ENCODE data around the gene EIF4H.

DNA sequence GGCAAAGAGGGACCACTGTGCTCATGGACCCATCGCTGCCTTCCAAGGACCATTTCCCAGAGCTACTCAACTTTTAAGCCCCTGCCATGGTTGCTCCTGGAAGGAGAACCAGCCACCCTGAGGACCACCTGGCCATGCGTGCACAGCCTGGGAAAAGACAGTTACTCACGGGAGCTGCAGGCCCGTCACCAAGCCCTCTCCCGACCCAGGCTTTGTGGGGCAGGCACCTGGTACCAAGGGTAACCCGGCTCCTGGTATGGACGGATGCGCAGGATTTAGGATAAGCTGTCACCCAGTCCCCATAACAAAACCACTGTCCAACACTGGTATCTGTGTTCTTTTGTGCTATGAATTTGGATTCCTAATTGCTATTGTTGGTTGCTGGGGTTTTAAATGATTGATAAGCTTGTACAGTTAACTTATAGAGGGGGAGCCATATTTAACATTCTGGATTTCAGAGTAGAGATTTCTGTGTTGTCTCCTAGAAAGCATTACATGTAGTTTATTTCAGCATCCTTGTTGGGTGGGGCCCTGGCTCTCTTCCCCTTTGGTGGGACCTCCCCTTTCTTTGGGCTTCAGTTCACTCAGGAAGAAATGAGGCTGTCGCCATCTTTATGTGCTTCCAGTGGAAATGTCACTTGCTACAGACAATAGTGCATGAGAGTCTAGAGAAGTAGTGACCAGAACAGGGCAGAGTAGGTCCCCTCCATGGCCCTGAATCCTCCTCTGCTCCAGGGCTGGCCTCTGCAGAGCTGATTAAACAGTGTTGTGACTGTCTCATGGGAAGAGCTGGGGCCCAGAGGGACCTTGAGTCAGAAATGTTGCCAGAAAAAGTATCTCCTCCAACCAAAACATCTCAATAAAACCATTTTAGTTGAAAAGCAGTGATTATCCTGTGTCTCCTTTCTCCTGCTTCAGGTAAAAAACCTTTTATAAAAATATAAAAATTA, 55.1 kb downstream of the EIF4H start:
- TF ChIP-seq EZH2 (IDR thresholded peaks at IDR 0.05; ENCODE audit: low read depth): no peak
- TF ChIP-seq, protein P1, sequence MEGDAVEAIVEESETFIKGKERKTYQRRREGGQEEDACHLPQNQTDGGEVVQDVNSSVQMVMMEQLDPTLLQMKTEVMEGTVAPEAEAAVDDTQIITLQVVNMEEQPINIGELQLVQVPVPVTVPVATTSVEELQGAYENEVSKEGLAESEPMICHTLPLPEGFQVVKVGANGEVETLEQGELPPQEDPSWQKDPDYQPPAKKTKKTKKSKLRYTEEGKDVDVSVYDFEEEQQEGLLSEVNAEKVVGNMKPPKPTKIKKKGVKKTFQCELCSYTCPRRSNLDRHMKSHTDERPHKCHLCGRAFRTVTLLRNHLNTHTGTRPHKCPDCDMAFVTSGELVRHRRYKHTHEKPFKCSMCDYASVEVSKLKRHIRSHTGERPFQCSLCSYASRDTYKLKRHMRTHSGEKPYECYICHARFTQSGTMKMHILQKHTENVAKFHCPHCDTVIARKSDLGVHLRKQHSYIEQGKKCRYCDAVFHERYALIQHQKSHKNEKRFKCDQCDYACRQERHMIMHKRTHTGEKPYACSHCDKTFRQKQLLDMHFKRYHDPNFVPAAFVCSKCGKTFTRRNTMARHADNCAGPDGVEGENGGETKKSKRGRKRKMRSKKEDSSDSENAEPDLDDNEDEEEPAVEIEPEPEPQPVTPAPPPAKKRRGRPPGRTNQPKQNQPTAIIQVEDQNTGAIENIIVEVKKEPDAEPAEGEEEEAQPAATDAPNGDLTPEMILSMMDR (conservative IDR thresholded peaks at IDR 0.05): no peak

Measured in PC-9 (cell line).